Measurements from ENCODE around the gene FRZB. TPM values are rescaled to one million over a fixed set of nuclear protein-coding genes. Genes with fewer than 3 reads are reported as not detected.

Gene FRZB
- total RNA-seq, 1 donor from 2014 or later, result 0.17 TPM

DNA sequence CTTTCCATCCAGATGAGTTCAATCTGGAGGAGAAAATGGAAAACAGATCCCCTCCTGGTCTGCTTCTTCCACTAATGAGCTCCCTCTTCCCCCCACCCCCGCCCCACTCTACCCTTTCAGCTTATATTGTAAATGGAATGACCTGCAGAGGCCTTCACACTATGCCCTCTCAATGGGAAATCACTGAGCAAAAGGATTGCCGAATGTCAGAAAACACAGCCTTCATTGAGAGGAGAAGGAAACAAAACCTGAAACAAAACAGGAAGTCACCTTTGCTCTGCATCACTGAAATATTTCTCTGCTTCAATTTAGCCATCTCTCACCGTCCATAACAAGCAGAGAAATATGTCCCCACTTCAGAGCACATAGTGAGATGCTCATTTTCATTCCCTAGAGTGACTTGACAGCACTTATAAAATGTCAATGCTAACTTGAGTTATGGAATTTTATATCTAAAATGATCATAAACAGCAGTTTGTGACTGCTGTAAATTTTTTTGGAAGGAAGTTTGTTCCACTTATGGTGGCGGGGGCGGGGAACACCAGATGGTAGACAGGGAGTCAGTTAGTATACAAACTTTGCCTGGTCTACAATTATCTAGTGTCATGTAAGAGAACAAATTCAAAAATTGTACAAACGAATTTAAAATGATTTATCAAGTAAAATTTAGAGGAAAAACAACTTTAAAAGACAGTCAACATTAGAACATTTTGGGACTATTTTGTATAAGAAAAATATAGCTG, 1.8 kb upstream of the FRZB start:
- no peak for DNase-seq (ENCODE audit: low read depth)
- peaks cover 9% of the 10 kb centered on the region for H3K27me3 ChIP-seq (ENCODE audit: control insufficient read depth, insufficient read depth, low read length)
- H3K4me3 ChIP-seq (ENCODE audit: low read depth, low read length), result no peak overlapping the region
- TF ChIP-seq, protein P1, sequence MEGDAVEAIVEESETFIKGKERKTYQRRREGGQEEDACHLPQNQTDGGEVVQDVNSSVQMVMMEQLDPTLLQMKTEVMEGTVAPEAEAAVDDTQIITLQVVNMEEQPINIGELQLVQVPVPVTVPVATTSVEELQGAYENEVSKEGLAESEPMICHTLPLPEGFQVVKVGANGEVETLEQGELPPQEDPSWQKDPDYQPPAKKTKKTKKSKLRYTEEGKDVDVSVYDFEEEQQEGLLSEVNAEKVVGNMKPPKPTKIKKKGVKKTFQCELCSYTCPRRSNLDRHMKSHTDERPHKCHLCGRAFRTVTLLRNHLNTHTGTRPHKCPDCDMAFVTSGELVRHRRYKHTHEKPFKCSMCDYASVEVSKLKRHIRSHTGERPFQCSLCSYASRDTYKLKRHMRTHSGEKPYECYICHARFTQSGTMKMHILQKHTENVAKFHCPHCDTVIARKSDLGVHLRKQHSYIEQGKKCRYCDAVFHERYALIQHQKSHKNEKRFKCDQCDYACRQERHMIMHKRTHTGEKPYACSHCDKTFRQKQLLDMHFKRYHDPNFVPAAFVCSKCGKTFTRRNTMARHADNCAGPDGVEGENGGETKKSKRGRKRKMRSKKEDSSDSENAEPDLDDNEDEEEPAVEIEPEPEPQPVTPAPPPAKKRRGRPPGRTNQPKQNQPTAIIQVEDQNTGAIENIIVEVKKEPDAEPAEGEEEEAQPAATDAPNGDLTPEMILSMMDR (IDR thresholded peaks at IDR 0.05; ENCODE audit: insufficient read depth, low read length, poor library complexity, severe bottlenecking), result no peak
- H3K36me3 ChIP-seq (ENCODE audit: control insufficient read depth, insufficient read depth, low read length), result no peaks in the 10 kb centered on the region

DNA sequence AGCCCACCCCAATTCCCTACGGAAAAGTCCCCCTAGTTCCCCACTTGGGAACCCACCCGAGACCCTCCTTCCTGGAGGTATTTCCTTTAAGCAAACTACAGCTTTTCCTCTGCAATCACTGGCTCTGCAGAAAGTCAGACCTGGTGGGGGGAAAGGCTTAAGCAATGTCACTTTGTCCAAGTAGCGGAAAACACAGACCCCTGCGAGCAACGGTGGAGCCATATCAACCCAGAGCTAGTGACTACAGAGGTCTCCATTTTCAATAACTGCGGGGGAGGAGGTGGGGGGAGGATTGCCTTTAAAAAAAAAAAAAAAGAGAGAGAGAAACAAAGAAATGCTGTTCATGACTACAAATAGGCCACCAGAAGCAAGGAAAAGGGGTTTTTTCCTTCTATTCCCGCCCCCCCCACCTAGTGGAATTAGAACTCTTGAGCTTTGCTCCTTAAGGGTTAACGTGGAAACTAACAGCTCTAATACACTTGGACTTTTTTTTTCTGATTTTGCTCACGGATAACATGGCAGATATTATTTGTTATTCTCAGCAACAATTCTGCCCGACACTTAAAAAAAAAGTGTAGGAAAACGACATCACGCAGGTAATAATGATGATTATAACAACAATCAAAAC, 1.1 kb upstream of the FRZB start:
- DNase-seq (ENCODE audit: low read depth), result no peak
- Histone ChIP-seq H3K27me3 (ENCODE audit: control insufficient read depth, insufficient read depth, low read length) (peaks cover 9% of the 10 kb centered on the region), H3K36me3 (ENCODE audit: control insufficient read depth, insufficient read depth, low read length) (no peaks in the 10 kb centered on the region), H3K4me3 (ENCODE audit: low read depth, low read length) (peak overlapping the region; percentile 41)
- TF ChIP-seq, protein P1 (IDR thresholded peaks at IDR 0.05; ENCODE audit: insufficient read depth, low read length, poor library complexity, severe bottlenecking), result no peak

DNA sequence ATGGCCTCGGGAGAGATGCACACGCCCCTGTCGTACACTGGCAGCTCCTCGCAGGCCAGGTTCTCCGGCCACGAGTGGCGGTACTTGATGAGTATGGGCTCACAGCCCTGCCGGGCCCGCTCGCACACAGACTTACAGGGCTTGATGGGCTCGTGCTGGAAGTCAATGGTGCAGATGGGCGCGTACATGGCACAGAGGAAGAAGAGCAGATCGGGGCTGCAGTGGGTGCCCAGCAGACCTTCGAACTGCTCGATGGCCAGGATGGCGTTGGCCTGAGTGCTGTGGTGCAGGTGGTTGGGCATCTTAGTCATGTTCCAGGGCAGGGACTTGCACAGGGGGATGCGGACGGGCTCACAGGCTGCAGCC, 359 bp downstream of the FRZB start:
- H3K27me3 ChIP-seq (ENCODE audit: control insufficient read depth, insufficient read depth, low read length), result peaks cover 9% of the 10 kb centered on the region
- H3K36me3 ChIP-seq (ENCODE audit: control insufficient read depth, insufficient read depth, low read length), result no peaks in the 10 kb centered on the region
- DNase-seq (ENCODE audit: low read depth), result no peak
- H3K4me3 ChIP-seq (ENCODE audit: low read depth, low read length), result peak overlapping the region; percentile 41
- TF ChIP-seq, protein P1 (IDR thresholded peaks at IDR 0.05; ENCODE audit: insufficient read depth, low read length, poor library complexity, severe bottlenecking), result no peak

DNA sequence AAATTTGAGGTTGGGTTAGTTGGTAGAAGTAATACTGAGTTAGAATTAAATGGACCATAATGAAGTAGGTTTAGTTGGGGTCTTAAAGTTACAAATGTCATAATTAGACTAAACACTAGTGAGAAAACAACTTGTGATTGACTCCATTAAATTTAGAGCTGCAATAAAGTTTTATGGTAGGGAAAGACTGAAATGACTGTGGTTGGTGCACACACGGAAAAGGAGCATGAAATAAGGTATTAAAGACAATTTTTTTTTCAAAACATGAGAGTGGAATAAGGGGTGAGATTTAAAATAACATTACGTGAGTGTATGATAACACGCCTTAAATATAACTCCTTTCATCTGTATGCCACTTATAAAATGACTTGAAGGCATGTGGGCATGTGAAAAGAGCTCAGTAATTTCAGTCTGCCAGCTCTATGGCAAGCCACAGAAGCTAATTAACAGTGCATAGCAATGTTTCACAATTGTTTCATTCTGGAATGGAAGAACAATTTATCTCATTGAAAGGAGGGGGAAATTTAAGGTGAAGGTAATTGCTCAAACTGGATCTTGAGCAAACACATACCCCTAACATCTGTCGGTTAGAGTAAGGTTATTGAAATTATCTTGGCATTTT, 1.4 kb downstream of the FRZB start:
- H3K27me3 ChIP-seq (ENCODE audit: control insufficient read depth, insufficient read depth, low read length), result peaks cover 9% of the 10 kb centered on the region

DNA sequence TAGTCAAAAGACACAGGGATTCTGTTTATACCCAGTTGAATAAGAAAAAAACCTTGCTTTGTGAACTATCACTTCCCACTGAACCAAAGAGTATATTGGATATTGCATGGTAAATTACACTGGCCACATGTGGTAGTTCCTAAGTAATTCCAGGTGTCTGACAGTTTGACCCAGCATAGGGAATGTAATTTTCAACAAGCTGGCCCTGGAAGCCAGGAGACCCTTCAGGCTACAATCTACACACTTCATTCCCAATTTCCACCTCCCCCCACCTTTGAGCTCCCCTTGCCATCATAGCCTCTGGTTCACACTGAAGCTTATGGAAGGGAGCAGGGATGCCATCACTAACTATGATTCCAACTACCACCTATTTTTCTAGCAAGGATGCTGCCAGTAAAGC, 2.8 kb downstream of the FRZB start:
- Histone ChIP-seq H3K27me3 (ENCODE audit: control insufficient read depth, insufficient read depth, low read length) (peaks cover 9% of the 10 kb centered on the region), H3K4me3 (ENCODE audit: low read depth, low read length) (no peak overlapping the region), H3K36me3 (ENCODE audit: control insufficient read depth, insufficient read depth, low read length) (no peaks in the 10 kb centered on the region)
- no peak for DNase-seq (ENCODE audit: low read depth)
- TF ChIP-seq, protein P1 (IDR thresholded peaks at IDR 0.05; ENCODE audit: insufficient read depth, low read length, poor library complexity, severe bottlenecking), result no peak

More for the DNA sequence above, 1.4 kb downstream of the FRZB start:
- TF ChIP-seq, protein P1 (IDR thresholded peaks at IDR 0.05; ENCODE audit: insufficient read depth, low read length, poor library complexity, severe bottlenecking), result no peak
- Histone ChIP-seq H3K36me3 (ENCODE audit: control insufficient read depth, insufficient read depth, low read length) (no peaks in the 10 kb centered on the region), H3K4me3 (ENCODE audit: low read depth, low read length) (no peak overlapping the region)
- DNase-seq (ENCODE audit: low read depth), result no peak
